Pancreas (tissue), 10 donors: ENCODE results near the gene MFSD6. TPM values are rescaled to one million over a fixed set of nuclear protein-coding genes. Genes with fewer than 3 reads are reported as not detected.
A peak's percentile ranks its signal among the peaks of the same experiment; 100 is the strongest.
"Not testable (repeated sequence)": the region's sequence is repeated elsewhere in the genome, so short reads cannot be mapped to it uniquely, and the experiment has no call there.

Experiments
- ATAC-seq, 4 donors: fragments of 200-7000 bp; cut with Tn5 transposase; one replicate each; pipeline versions ENCODE4 v1.8.0 to v1.9.1; 2020; ENCODE audit warnings: mild to moderate bottlenecking in 4 of 4, moderate library complexity in 4 of 4
- DNase-seq, 6 donors: peaks; one replicate each; pipeline ENCODE4 v3.0.0-alpha.2; 2020
- FAIRE-seq: peaks from 2 replicates; lab custom pipeline; 2012; peaks lifted over from hg19 to GRCh38; lab: Jason Lieb, UNC
- H3K27ac ChIP-seq, 4 donors: fragments of 200-600 bp; sonication (generic); 1 replicate in 3 of 4; 2 replicates in 1 of 4; pipeline versions ENCODE4 v1.5.0 to v1.8.0; 2020
- H3K27me3 ChIP-seq, 4 donors: fragments of 200-600 bp; one replicate each; pipeline ENCODE4 v1.8.0; 2021
- H3K36me3 ChIP-seq, 3 donors: fragments of 200-600 bp; sonication (generic) in 1 of 3; one replicate each; pipeline versions ENCODE4 v1.5.0 to v1.8.0; 2020 to 2021
- H3K4me1 ChIP-seq, 3 donors: fragments of 200-600 bp; one replicate each; pipeline ENCODE4 v1.8.0; 2021
- H3K4me3 ChIP-seq, 4 donors: fragments of 200-600 bp; sonication (generic) in 2 of 4; one replicate each; pipeline versions ENCODE4 v1.5.0 to v1.8.0; 2020 to 2021
- H3K9me3 ChIP-seq, 4 donors: fragments of 200-600 bp; one replicate each; pipeline ENCODE4 v1.8.0; 2021
- WGBS, 2 donors: extraction: QIAGEN DNeasy Blood & Tissue Kit; methylation state at CpG; one replicate each; pipeline ENCODE4 v1.1.7; 2013; 5-methylcytosine and 5-hydroxymethylcytosine counted together
- intact Hi-C, 3 donors: fragments of 100-400 bp; cut with DNase I; formaldehyde crosslinking; loops; one replicate each; pipeline versions ENCODE4 v1.11.1 to v1.14.2; 2022
- polyA plus RNA-seq, 2 donors: library from polyadenylated mRNA; stranded (reverse); fragments of 200-250 nt; gene quantifications; one replicate each; pipeline ENCODE4 v1.2.3, GENCODE V29; 2013
- total RNA-seq, 6 donors: library from RNA; stranded (reverse); fragmentation: NEBNext Ultra II Directional in 4 of 6; extraction: Animal tissue kit (Norgen Biotek cat#: 25700) in 4 of 6; gene quantifications; one replicate each; pipeline versions ENCODE4 v1.2.1 to v1.2.4, GENCODE V29; 2021 to 2023
- TF ChIP-seq, protein P1 (sequence below), 4 donors: fragments of 200-600 bp; sonication (generic) in 3 of 4; IDR thresholded peaks; one replicate each; pipeline versions ENCODE4 v1.5.0 to v1.8.0; 2021; ENCODE audit warnings: antibody characterized with exemption in 4 of 4
- donor health status: healthy with polysubstance abuse.
- donor health status: DM: no; HTN: no; CAD: no; lungs with moderate emphysema.
- donor health status: DM: no; HTN: no; CAD: no.
- donor health status: control.
- donor health status: control.
- donor health status: Bipolar disorder and iron deficiency.
- donor health status: DM: yes; HTN: yes; CAD: no.
- donor health status: DM: no; HTN: no; CAD: no.
- donor health status: DM: no; HTN: no; CAD: no.
- donor health status: DM: yes; HTN: yes; CAD: no.

Gene MFSD6
- total RNA-seq (10 to 100 TPM; 14.3 to 22.9 (median 17.1) TPM), polyA plus RNA-seq (10 to 100 TPM in 1 of 2 donors, 1 to 10 TPM in 1; 5.3 to 10.9 TPM)

DNA sequence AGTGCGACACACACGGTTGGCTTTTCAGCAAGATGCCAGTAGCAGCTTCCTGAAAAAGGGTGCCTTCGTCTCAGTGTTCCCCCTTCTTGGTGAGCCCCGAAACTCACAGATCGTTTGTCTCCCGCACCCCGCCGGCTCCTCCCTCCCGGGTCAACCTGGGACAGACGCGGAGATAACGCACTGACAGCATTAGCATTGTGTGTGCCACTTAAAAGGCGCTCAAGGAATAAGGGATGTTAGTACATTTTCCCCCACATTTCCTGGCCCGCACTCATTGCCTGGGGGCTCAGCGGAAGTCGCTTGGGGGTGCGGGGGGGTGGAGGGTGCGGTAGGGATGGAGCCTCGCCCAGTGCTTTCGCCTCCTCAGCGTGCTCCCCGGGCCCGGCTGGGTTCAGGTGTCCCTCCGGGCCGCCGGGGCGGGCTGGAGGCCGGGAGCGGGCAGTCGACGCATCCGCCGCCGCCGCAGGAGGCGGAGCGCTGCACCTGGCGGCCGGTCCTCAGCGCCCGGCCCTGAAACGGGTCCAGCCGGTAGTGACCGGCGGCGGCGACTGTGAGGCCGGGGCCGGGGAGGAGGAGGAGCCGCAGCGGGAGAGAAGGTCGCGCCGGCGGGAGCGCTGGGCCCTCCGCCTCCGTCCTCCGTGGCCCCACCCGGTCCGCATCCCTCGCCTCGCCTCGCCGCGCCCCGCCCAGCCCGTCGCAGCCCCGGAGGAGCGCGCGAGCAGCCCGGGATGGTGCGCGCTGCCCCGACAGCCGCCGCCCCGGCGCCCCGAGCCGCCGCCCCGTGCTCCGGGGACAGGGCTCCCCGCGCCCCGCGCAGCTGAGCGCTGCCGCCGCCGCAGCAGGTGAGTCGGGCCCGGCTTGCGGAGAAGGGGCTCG, at the start of gene MFSD6:
Gene MFSD6 (plus strand): TSS at position 694 of the 876 bp plus-strand sequence. CDS start 27,675 bp downstream, outside the sequence.
- H3K36me3 ChIP-seq: no peaks in the 10 kb centered on the region
- DNase-seq (peak; percentile 63 to 88 (median 76)), ATAC-seq (peak; percentile 74 to 85 (median 84)), FAIRE-seq (no peak)
- H3K9me3 ChIP-seq: no peaks in the 10 kb centered on the region
- TF ChIP-seq, protein P1, sequence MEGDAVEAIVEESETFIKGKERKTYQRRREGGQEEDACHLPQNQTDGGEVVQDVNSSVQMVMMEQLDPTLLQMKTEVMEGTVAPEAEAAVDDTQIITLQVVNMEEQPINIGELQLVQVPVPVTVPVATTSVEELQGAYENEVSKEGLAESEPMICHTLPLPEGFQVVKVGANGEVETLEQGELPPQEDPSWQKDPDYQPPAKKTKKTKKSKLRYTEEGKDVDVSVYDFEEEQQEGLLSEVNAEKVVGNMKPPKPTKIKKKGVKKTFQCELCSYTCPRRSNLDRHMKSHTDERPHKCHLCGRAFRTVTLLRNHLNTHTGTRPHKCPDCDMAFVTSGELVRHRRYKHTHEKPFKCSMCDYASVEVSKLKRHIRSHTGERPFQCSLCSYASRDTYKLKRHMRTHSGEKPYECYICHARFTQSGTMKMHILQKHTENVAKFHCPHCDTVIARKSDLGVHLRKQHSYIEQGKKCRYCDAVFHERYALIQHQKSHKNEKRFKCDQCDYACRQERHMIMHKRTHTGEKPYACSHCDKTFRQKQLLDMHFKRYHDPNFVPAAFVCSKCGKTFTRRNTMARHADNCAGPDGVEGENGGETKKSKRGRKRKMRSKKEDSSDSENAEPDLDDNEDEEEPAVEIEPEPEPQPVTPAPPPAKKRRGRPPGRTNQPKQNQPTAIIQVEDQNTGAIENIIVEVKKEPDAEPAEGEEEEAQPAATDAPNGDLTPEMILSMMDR (IDR thresholded peaks at IDR 0.05): no peak
- peaks cover 0 to 15% (median 4%) of the 10 kb centered on the region in 3 donors for H3K4me1 ChIP-seq
- no peaks in the 10 kb centered on the region for H3K27me3 ChIP-seq
- intact Hi-C loops: no loop called here
- H3K4me3 ChIP-seq: peak within 1 kb of the TSS; percentile 63 to 91 (median 77)
- 1% methylated on average over 48 to 98 of the region's 98 CpGs for WGBS, 2 donors
- peak within 1 kb of the TSS; percentile 76 to 90 (median 88) for H3K27ac ChIP-seq

DNA sequence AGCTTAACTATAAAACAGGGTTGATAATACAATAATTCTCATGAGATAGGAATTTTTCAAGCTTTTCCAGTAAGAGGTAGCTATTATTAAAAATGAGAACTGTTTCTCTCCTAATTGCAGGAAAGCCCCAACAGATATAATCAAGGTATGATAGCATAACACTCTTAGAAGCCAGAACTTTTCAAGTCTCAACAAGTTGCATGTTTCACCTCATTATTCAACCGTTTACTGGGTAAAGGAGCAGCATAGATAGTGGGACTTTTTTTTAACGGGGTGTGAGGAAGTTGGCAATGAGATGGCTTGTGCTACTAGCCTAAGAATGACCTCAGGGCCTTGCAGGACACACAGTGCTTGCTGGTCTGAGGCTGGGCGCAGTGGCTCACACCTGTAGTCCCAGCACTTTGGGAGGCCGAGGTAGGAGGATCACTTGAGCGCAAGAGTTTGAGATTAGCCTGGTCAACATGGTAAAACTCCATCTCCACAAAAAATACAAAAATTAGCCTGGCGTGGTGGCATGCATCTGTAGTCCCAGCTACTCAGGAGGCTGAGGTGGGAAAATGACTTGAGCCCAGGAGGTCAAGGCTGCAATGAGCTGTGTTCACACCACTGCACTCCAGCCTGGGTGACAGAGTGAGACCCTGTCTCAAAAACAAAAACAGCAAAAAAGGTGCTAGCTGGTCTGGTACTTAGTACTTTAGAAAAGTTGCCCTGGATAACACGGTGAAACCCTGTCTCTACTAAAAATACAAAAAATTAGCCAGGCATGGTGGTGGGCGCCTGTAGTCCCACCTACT, 49.3 kb upstream of the MFSD6 start:
- H3K9me3 ChIP-seq, intact Hi-C loops, FAIRE-seq, H3K4me3 ChIP-seq, H3K36me3 ChIP-seq, DNase-seq, H3K27me3 ChIP-seq: not testable (repeated sequence)
- Histone ChIP-seq H3K4me1 (peaks cover 0 to 25% (median 21%) of the 10 kb centered on the region in 3 donors), H3K27ac (peak overlapping the region in 2 of 4 donors; percentile 68 to 70)
- ATAC-seq: peak in 1 of 4 donors; percentile 7
- WGBS, 2 donors: 75 to 78% methylated on average over 8 of the region's 8 CpGs

DNA sequence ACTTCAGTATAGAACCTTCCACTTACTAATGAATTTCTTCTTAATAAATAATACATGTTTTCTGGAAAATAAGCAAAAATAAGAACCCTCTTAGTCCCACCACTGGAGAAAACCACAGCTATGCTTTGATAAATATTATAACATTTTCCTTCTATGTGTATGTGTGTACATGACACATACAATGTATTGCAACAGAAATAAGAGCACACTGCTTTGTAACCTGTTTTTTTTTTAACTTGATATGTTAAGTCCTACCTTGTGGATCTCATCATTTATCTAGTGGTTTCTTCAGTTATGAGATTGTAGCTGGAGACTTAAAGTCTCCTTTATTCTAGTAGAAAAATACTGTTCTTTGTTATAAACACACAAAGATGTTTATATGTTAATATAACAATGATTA, 47.6 kb upstream of the MFSD6 start:
- FAIRE-seq (no peak), DNase-seq (no peak), ATAC-seq (no peak)
- H3K9me3 ChIP-seq: no peaks in the 10 kb centered on the region
- H3K36me3 ChIP-seq: no peaks in the 10 kb centered on the region
- TF ChIP-seq, protein P1 (IDR thresholded peaks at IDR 0.05): no peak
- no peak overlapping the region for H3K4me3 ChIP-seq
- H3K27ac ChIP-seq: peak overlapping the region in 1 of 4 donors; percentile 68
- intact Hi-C loops: no loop called here
- no peaks in the 10 kb centered on the region for H3K27me3 ChIP-seq
- H3K4me1 ChIP-seq: peaks cover 0 to 18% (median 17%) of the 10 kb centered on the region in 3 donors

DNA sequence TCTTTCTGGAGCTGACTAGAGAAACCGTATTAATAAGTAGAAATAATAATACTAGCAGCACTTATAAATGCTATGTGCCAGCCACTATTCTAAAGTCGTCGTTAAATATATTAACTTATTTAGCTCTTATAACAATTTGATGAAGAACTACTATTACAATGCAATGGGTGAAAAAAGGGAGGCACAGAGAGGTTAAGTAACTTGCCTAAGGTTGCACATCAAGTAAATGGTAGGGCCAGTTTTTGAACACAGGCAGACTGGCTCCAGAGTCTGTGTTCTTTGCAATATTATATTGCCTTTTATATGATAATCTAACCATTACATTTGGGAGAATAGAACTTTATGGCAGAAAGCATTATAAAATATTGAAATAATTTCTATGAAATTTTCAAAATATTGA, 47.2 kb upstream of the MFSD6 start:
- WGBS, 2 donors: 93 to 94% methylated on average over 3 of the region's 3 CpGs
- H3K27ac ChIP-seq: no peak overlapping the region
- intact Hi-C loops: no loop called here

More for the DNA sequence above, 47.2 kb upstream of the MFSD6 start:
- H3K27me3 ChIP-seq: no peaks in the 10 kb centered on the region
- no peaks in the 10 kb centered on the region for H3K9me3 ChIP-seq
- no peak overlapping the region for H3K4me3 ChIP-seq
- DNase-seq: no peak
- TF ChIP-seq, protein P1 (IDR thresholded peaks at IDR 0.05): no peak
- peaks cover 0 to 14% (median 13%) of the 10 kb centered on the region in 3 donors for H3K4me1 ChIP-seq
- no peak for ATAC-seq
- H3K36me3 ChIP-seq: no peaks in the 10 kb centered on the region
- FAIRE-seq: no peak
